Sigmoid colon (tissue), 7 donors: Measurements from ENCODE around the gene RINL. TPM values are rescaled to one million over a fixed set of nuclear protein-coding genes. Genes with fewer than 3 reads are reported as not detected.

Experiments used
- DNase-seq: peaks from one replicate; pipeline ENCODE4 v3.0.0-alpha.2; 2019
- H3K27ac ChIP-seq, 4 donors: fragments of 200-600 bp; sonication (generic); one replicate each; pipeline ENCODE4 v1.5.1; 2016 to 2019; ENCODE audit warnings: mild to moderate bottlenecking in 1 of 4
- H3K27me3 ChIP-seq, 3 donors: fragments of 200-600 bp; sonication (generic); one replicate each; pipeline ENCODE4 v1.5.1; 2019; ENCODE audit warnings: mild to moderate bottlenecking in 1 of 3
- H3K36me3 ChIP-seq, 4 donors: fragments of 200-600 bp; sonication (generic); one replicate each; pipeline ENCODE4 v1.5.1; 2016 to 2019
- H3K4me1 ChIP-seq, 4 donors: fragments of 200-600 bp; sonication (generic); one replicate each; pipeline ENCODE4 v1.5.1; 2017 to 2019
- H3K4me3 ChIP-seq, 4 donors: fragments of 200-600 bp; sonication (generic); one replicate each; pipeline ENCODE4 v1.5.1; 2017 to 2019; ENCODE audit warnings: mild to moderate bottlenecking in 2 of 4, moderate library complexity in 1 of 4
- H3K9me3 ChIP-seq, 4 donors: fragments of 200-600 bp in 3 of 4; sonication (generic) in 3 of 4; one replicate each; pipeline versions ENCODE4 v1.5.1 to v1.6.1; 2013 to 2019
- CTCF ChIP-seq, 4 experiments: fragments of 450-650 bp in 3 of 4; fragments of 200-600 bp in 1 of 4; IDR thresholded peaks; one replicate each; pipeline ENCODE4 v1.5.1; 2016 to 2019; ENCODE audit warnings: antibody characterized with exemption in 4 of 4, mild to moderate bottlenecking in 3 of 4, moderate library complexity in 2 of 4
- EP300 ChIP-seq, 4 donors: sonication (generic); formaldehyde crosslinking; IDR thresholded peaks; one replicate each; pipeline ENCODE4 v1.6.1; 2017; ENCODE audit warnings: antibody characterized with exemption in 4 of 4
- POLR2A ChIP-seq, 2 donors: fragments of 450-650 bp; IDR thresholded peaks; one replicate each; pipeline ENCODE4 v1.6.1; 2016; ENCODE audit warnings: antibody characterized with exemption in 2 of 2, mild to moderate bottlenecking in 2 of 2, moderate library complexity in 2 of 2
- POLR2AphosphoS5 ChIP-seq, 4 donors: sonication (generic); formaldehyde crosslinking; IDR thresholded peaks; one replicate each; pipeline ENCODE4 v1.6.1; 2017; ENCODE audit warnings: antibody characterized with exemption in 4 of 4
- WGBS, 2 donors: extraction: QIAGEN DNeasy Blood & Tissue Kit; methylation state at CpG; one replicate each; pipeline ENCODE4 v1.1.7; 2013; 5-methylcytosine and 5-hydroxymethylcytosine counted together
- intact Hi-C: fragments of 100-400 bp; cut with DNase I; formaldehyde crosslinking; loops from one replicate; pipeline ENCODE4 v1.15.1; 2023
- polyA plus RNA-seq, 3 donors: library from polyadenylated mRNA; stranded (reverse); fragments of 200-250 nt; gene quantifications; one replicate each; pipeline ENCODE4 v1.2.3, GENCODE V29; 2013
- total RNA-seq, 4 donors: library from RNA; depleted of rRNA; stranded (reverse); fragments of >200 nt; gene quantifications; one replicate each; pipeline ENCODE4 v1.1.0, GENCODE V29; 2016
- donor health status: healthy with polysubstance abuse.
- donor health status: Bipolar disorder and iron deficiency.
- donor health status: healthy.

RINL gene
- total and polyA plus RNA-seq, 7 donors: 3.5 to 17.6 (median 4.8) TPM

GRCh38 chr19:38853214-38853613 is 24.9 kb downstream of the RINL start:
- intact Hi-C loops: loop anchor here (2.0 to 5.0 kb wide), 2 partner anchors 16 to 206 kb away; partner anchors contain the start of gene ACTN4
- H3K9me3 ChIP-seq: no peaks in the 10 kb centered on the region
- peaks cover 0 to 26% (median 22%) of the 10 kb centered on the region in 4 donors for H3K4me1 ChIP-seq
- no peak for DNase-seq
- no peaks in the 10 kb centered on the region for H3K36me3 ChIP-seq
- 86 to 92% methylated on average over 17 of the region's 17 CpGs for WGBS, 2 donors
- TF ChIP-seq CTCF (IDR thresholded peaks at IDR 0.05) (no peak), POLR2AphosphoS5 (IDR thresholded peaks at IDR 0.05) (no peak), POLR2A (IDR thresholded peaks at IDR 0.05) (no peak)
- H3K4me3 ChIP-seq: peak overlapping the region in 2 of 4 donors; percentile 88 to 94
- H3K27ac ChIP-seq: peak overlapping the region; percentile 97 to 100 (median 99)
- H3K27me3 ChIP-seq: no peaks in the 10 kb centered on the region

GRCh38 chr19:38852231-38853044 is 25.6 kb downstream of the RINL start:
- peaks cover 0 to 3% (median under 1%) of the 10 kb centered on the region in 4 donors for H3K36me3 ChIP-seq
- peaks cover 0 to 34% (median 30%) of the 10 kb centered on the region in 4 donors for H3K4me1 ChIP-seq
- no peaks in the 10 kb centered on the region for H3K27me3 ChIP-seq
- peak overlapping the region; percentile 85 to 96 (median 91) for H3K4me3 ChIP-seq
- TF ChIP-seq EP300 (IDR thresholded peaks at IDR 0.05) (no peak), POLR2A (IDR thresholded peaks at IDR 0.05) (peak in 1 of 2 donors; percentile 7), CTCF (IDR thresholded peaks at IDR 0.05) (no peak), POLR2AphosphoS5 (IDR thresholded peaks at IDR 0.05) (peak in 3 of 4 donors; percentile 27 to 50 (median 37))
- H3K27ac ChIP-seq: peak overlapping the region; percentile 97 to 100 (median 99)
- 1 to 2% methylated on average over 52 of the region's 52 CpGs for WGBS, 2 donors
- intact Hi-C loops: loop anchor here (1.0 to 5.0 kb wide), 3 partner anchors 16 to 205 kb away; partner anchors contain the start of genes ACTN4, NFKBIB and SIRT2
- DNase-seq: peak; percentile 85
- no peaks in the 10 kb centered on the region for H3K9me3 ChIP-seq

GRCh38 chr19:38851622-38852230 is 26.3 kb downstream of the RINL start:
- Histone ChIP-seq H3K27ac (peak overlapping the region; percentile 97 to 100 (median 99)), H3K27me3 (no peaks in the 10 kb centered on the region)
- peak; percentile 98 for DNase-seq

More at GRCh38 chr19:38851622-38852230, 26.3 kb downstream of the RINL start:
- H3K9me3 ChIP-seq: no peaks in the 10 kb centered on the region
- intact Hi-C loops: loop anchor here (1.0 to 5.0 kb wide), 3 partner anchors 17 to 204 kb away; partner anchors contain the start of genes ACTN4, NFKBIB and SIRT2
- 1 to 2% methylated on average over 62 to 67 of the region's 67 CpGs for WGBS, 2 donors
- H3K4me1 ChIP-seq: peaks cover 0 to 41% (median 37%) of the 10 kb centered on the region in 4 donors
- H3K36me3 ChIP-seq: peaks cover 4 to 10% (median 8%) of the 10 kb centered on the region in 4 donors
- peak overlapping the region; percentile 85 to 96 (median 91) for H3K4me3 ChIP-seq
- TF ChIP-seq POLR2A (IDR thresholded peaks at IDR 0.05) (peak; percentile 60 to 78), POLR2AphosphoS5 (IDR thresholded peaks at IDR 0.05) (peak; percentile 82 to 97 (median 94)), CTCF (IDR thresholded peaks at IDR 0.05) (no peak), EP300 (IDR thresholded peaks at IDR 0.05) (peak in 2 of 4 donors; percentile 42 to 87)
